H1 (cell line): ENCODE results near the gene LSM11. TPM values are rescaled to one million over a fixed set of nuclear protein-coding genes. Genes with fewer than 3 reads are reported as not detected.

Source experiments
- CTCF ChIA-PET: fragments of 300-600 bp; sonication (Branson Sonifier 250); formaldehyde crosslinking; loops from one replicate; lab custom pipeline; 2021; ENCODE audit not compliant: partially characterized antibody; lab: Charles Lee
- POLR2A ChIA-PET: fragments of 300-600 bp; sonication (Branson Sonifier 250); formaldehyde crosslinking; loops from one replicate; lab custom pipeline; 2021; ENCODE audit warnings: inconsistent platforms; ENCODE audit not compliant: partially characterized antibody; lab: Charles Lee
- DNase-seq, 2 experiments: peaks; one replicate each; pipeline versions ENCODE4 v3.0.0 to v3.0.0-alpha.2; 2010 to 2022; ENCODE audit warnings: low spot score in 2 of 2, low read depth in 1 of 2, mixed read lengths in 1 of 2
- FAIRE-seq: peaks from 2 replicates; lab custom pipeline; 2011; peaks lifted over from hg19 to GRCh38; lab: Jason Lieb, UNC
- H2AFZ ChIP-seq: 2 replicates; pipeline ENCODE4 v1.8.1; 2012; ENCODE audit warnings: low read length, inconsistent platforms
- H2AK5ac ChIP-seq: 2 replicates; pipeline ENCODE4 v1.6.1; 2013; ENCODE audit warnings: low read depth, low read length
- H2BK120ac ChIP-seq: replicated peaks from 2 replicates; pipeline ENCODE3; 2013; ENCODE audit warnings: low read depth, low read length, inconsistent platforms
- H2BK12ac ChIP-seq: 2 replicates; pipeline ENCODE4 v1.6.1; 2013; ENCODE audit warnings: low read depth, low read length
- H2BK15ac ChIP-seq: 2 replicates; pipeline ENCODE4 v1.6.1; 2013; ENCODE audit warnings: low read length
- H2BK20ac ChIP-seq: 2 replicates; pipeline ENCODE4 v1.6.1; 2013; ENCODE audit warnings: low read length
- H2BK5ac ChIP-seq: 2 replicates; pipeline ENCODE4 v1.6.1; 2013; ENCODE audit warnings: low read depth, low read length
- H3K14ac ChIP-seq: 2 replicates; pipeline ENCODE4 v1.6.1; 2013; ENCODE audit warnings: inconsistent platforms; ENCODE audit not compliant: insufficient read length
- H3K18ac ChIP-seq: 2 replicates; pipeline ENCODE4 v1.6.1; 2013; ENCODE audit warnings: low read length; ENCODE audit errors: extremely low read depth
- H3K23ac ChIP-seq: 2 replicates; pipeline ENCODE4 v1.6.1; 2013; ENCODE audit warnings: inconsistent platforms; ENCODE audit not compliant: insufficient read length
- H3K23me2 ChIP-seq: 2 replicates; pipeline ENCODE4 v1.6.1; 2013; ENCODE audit warnings: low read depth, low read length
- H3K27ac ChIP-seq: 2 replicates; pipeline ENCODE4 v1.6.1; 2011; ENCODE audit warnings: low read depth, low read length, inconsistent platforms
- H3K27me3 ChIP-seq, 4 experiments: replicated peaks in 1 of 4; 1 replicate in 1 of 4; 2 replicates in 3 of 4; pipeline versions ENCODE4 v1.6.1 to v1.8.1; 2011 to 2013; ENCODE audit warnings: low read length in 3 of 4, mild to moderate bottlenecking in 3 of 4, inconsistent platforms in 2 of 4, mixed read lengths in 2 of 4, moderate library complexity in 1 of 4; ENCODE audit not compliant: control insufficient read depth in 3 of 4, insufficient read depth in 3 of 4; ENCODE audit errors: extremely low read depth in 1 of 4
- H3K36me3 ChIP-seq, 4 experiments: 2 replicates each; pipeline versions ENCODE4 v1.6.1 to v1.8.1; 2011 to 2013; ENCODE audit warnings: mild to moderate bottlenecking in 4 of 4, low read length in 3 of 4, moderate library complexity in 2 of 4, control low read depth in 1 of 4, inconsistent platforms in 1 of 4; ENCODE audit not compliant: insufficient read depth in 4 of 4, control insufficient read depth in 2 of 4
- H3K4ac ChIP-seq: replicated peaks from 2 replicates; pipeline ENCODE3; 2013; ENCODE audit warnings: low read length, low read depth, mixed read lengths, inconsistent platforms; ENCODE audit not compliant: insufficient read length
- H3K4me1 ChIP-seq, 4 experiments: replicated peaks in 1 of 4; 1 replicate in 1 of 4; 2 replicates in 3 of 4; pipeline versions ENCODE4 v1.6.1 to v1.8.1; 2011 to 2013; ENCODE audit warnings: low read length in 3 of 4, inconsistent platforms in 2 of 4, mixed read lengths in 1 of 4; ENCODE audit not compliant: insufficient read depth in 4 of 4, control insufficient read depth in 3 of 4
- H3K4me2 ChIP-seq, 2 experiments: 2 replicates each; pipeline versions ENCODE4 v1.6.1 to v1.8.1; 2011 to 2013; ENCODE audit warnings: low read depth in 2 of 2, low read length in 2 of 2, control low read depth in 1 of 2, inconsistent platforms in 1 of 2, mild to moderate bottlenecking in 1 of 2; ENCODE audit not compliant: insufficient read depth in 1 of 2
- H3K4me3 ChIP-seq, 4 experiments: fragments of 200-600, 300-600 bp in 1 of 4; sonication (generic), shearing (Covaris generic), sonication (Bioruptor Twin) in 1 of 4; 2 replicates each; pipeline versions ENCODE4 v1.5.1 to v1.8.1; 2011 to 2016; ENCODE audit warnings: low read length in 4 of 4, low read depth in 3 of 4, control low read depth in 2 of 4, inconsistent platforms in 2 of 4, mild to moderate bottlenecking in 2 of 4, mixed read lengths in 1 of 4, moderate library complexity in 1 of 4; ENCODE audit not compliant: insufficient read depth in 2 of 4; ENCODE audit errors: extremely low read depth in 1 of 4
- H3K56ac ChIP-seq: replicated peaks from 2 replicates; pipeline ENCODE3; 2013; ENCODE audit warnings: low read depth, mild to moderate bottlenecking, mixed read lengths, low read length, inconsistent platforms; ENCODE audit not compliant: insufficient read length
- H3K79me1 ChIP-seq: 2 replicates; pipeline ENCODE4 v1.6.1; 2013; ENCODE audit warnings: low read depth, low read length, control low read depth
- H3K79me2 ChIP-seq, 2 experiments: 2 replicates each; pipeline versions ENCODE4 v1.6.1 to v1.8.1; 2012 to 2013; ENCODE audit warnings: low read length in 2 of 2, mild to moderate bottlenecking in 2 of 2, inconsistent platforms in 1 of 2; ENCODE audit not compliant: insufficient read depth in 2 of 2, control insufficient read depth in 1 of 2
- H3K9ac ChIP-seq, 4 experiments: replicated peaks in 1 of 4; 1 replicate in 1 of 4; 2 replicates in 3 of 4; pipeline versions ENCODE4 v1.6.1 to v1.8.1; 2011 to 2013; ENCODE audit warnings: low read depth in 3 of 4, low read length in 3 of 4, control low read depth in 2 of 4, mild to moderate bottlenecking in 2 of 4, moderate library complexity in 2 of 4, inconsistent platforms in 1 of 4; ENCODE audit errors: extremely low read depth in 1 of 4
- H3K9me3 ChIP-seq, 2 experiments: 2 replicates each; pipeline versions ENCODE4 v1.6.1 to v1.8.1; 2012 to 2013; ENCODE audit warnings: mild to moderate bottlenecking in 2 of 2, moderate library complexity in 2 of 2, control low read depth in 1 of 2, inconsistent platforms in 1 of 2, low read depth in 1 of 2, low read length in 1 of 2, mixed read lengths in 1 of 2; ENCODE audit not compliant: insufficient read depth in 2 of 2
- H4K20me1 ChIP-seq, 2 experiments: replicated peaks in 1 of 2; 2 replicates each; pipeline versions ENCODE3 to v1.8.1; 2011 to 2013; ENCODE audit warnings: inconsistent platforms in 2 of 2, low read length in 2 of 2, mild to moderate bottlenecking in 1 of 2; ENCODE audit not compliant: insufficient read depth in 2 of 2, control insufficient read depth in 1 of 2
- H4K5ac ChIP-seq: 2 replicates; pipeline ENCODE4 v1.6.1; 2013; ENCODE audit warnings: low read length, low read depth, mixed read lengths, inconsistent platforms; ENCODE audit not compliant: insufficient read length
- H4K8ac ChIP-seq: 2 replicates; pipeline ENCODE4 v1.8.0; 2013; ENCODE audit warnings: mild to moderate bottlenecking, moderate library complexity, low read length, inconsistent platforms; ENCODE audit not compliant: insufficient read depth; ENCODE audit errors: extremely low read depth
- H4K91ac ChIP-seq: replicated peaks from 2 replicates; pipeline ENCODE3; 2013; ENCODE audit warnings: low read length, mixed read lengths, inconsistent platforms; ENCODE audit not compliant: insufficient read length
- ATF3 ChIP-seq: IDR thresholded peaks from 2 replicates; pipeline ENCODE4 v1.6.1; 2011; ENCODE audit warnings: low read depth, mild to moderate bottlenecking, low read length; ENCODE audit not compliant: insufficient read depth
- CHD1 ChIP-seq: IDR thresholded peaks from 2 replicates; pipeline ENCODE4 v1.6.1; 2012; ENCODE audit warnings: low read depth, low read length, improper control_type of control experiment
- CTBP2 ChIP-seq: IDR thresholded peaks from 2 replicates; pipeline ENCODE4 v1.7.0; 2011; ENCODE audit warnings: borderline replicate concordance, mild to moderate bottlenecking, moderate library complexity, mixed read lengths, low read length; ENCODE audit not compliant: insufficient read depth, insufficient read length
- EGR1 ChIP-seq: IDR thresholded peaks from 2 replicates; pipeline ENCODE4 v1.6.1; 2011; ENCODE audit warnings: low read depth, low read length, borderline replicate concordance
- EP300 ChIP-seq, 2 experiments: IDR thresholded peaks; 1 replicate in 1 of 2; 2 replicates in 1 of 2; pipeline ENCODE4 v1.6.1; 2011 to 2012; ENCODE audit warnings: low read depth in 2 of 2, low read length in 2 of 2, mild to moderate bottlenecking in 2 of 2, borderline replicate concordance in 1 of 2, inconsistent platforms in 1 of 2, moderate library complexity in 1 of 2
- EZH2 ChIP-seq: fragments of 200-600 bp; sonication (generic); IDR thresholded peaks from 2 replicates; pipeline ENCODE4 v1.7.1; 2012; ENCODE audit warnings: low read depth, mild to moderate bottlenecking, moderate library complexity, low read length, inconsistent platforms; ENCODE audit not compliant: severe bottlenecking
- GABPA ChIP-seq: IDR thresholded peaks from 2 replicates; pipeline ENCODE4 v1.6.1; 2011; ENCODE audit warnings: mild to moderate bottlenecking, low read length, moderate library complexity, borderline replicate concordance; ENCODE audit not compliant: insufficient read depth
- RBBP5 ChIP-seq: IDR thresholded peaks from 2 replicates; pipeline ENCODE4 v1.7.1; 2012; ENCODE audit warnings: low read depth, mild to moderate bottlenecking, inconsistent platforms, low read length, moderate library complexity, borderline replicate concordance
- SIX5 ChIP-seq: IDR thresholded peaks from 2 replicates; pipeline ENCODE4 v1.6.1; 2011; ENCODE audit warnings: mild to moderate bottlenecking, low read depth, low read length
- SP1 ChIP-seq: IDR thresholded peaks from 2 replicates; pipeline ENCODE4 v1.6.1; 2011; ENCODE audit warnings: low read depth, low read length
- TEAD4 ChIP-seq: IDR thresholded peaks from 2 replicates; pipeline ENCODE4 v1.6.1; 2012; ENCODE audit warnings: low read depth, low read length, inconsistent platforms, mixed read lengths
- YY1 ChIP-seq: IDR thresholded peaks from 2 replicates; pipeline ENCODE4 v1.6.1; 2011; ENCODE audit warnings: low read depth, mild to moderate bottlenecking, low read length
- WGBS, 2 experiments: shearing (Covaris generic) in 1 of 2; methylation state at CpG; one replicate each; pipeline versions ENCODE4 v1.1.6 to v1.1.7; 2013 to 2015; ENCODE audit warnings: low lambda C conversion rate in 2 of 2, mixed read lengths in 2 of 2, inconsistent platforms in 1 of 2, low coverage in 1 of 2, missing lambda C conversion rate in 1 of 2; ENCODE audit not compliant: insufficient replicate concordance in 2 of 2, insufficient coverage in 1 of 2, insufficient read length in 1 of 2; ENCODE audit errors: extremely low coverage in 1 of 2, missing lambda C conversion rate in 1 of 2; 5-methylcytosine and 5-hydroxymethylcytosine counted together
- polyA plus RNA-seq, 7 experiments: library from polyadenylated mRNA; depleted of rRNA in 3 of 7; stranded (reverse) in 5 of 7; unstranded in 2 of 7; fragments of >200 nt in 5 of 7; fragments of 200-250 nt in 2 of 7; gene quantifications; 1 replicate in 5 of 7; 2 replicates in 1 of 7; 4 replicates in 1 of 7; pipeline versions ENCODE4 v1.2.1 to v1.2.3, GENCODE V29; 2011 to 2013; ENCODE audit warnings: missing spikeins in 2 of 7, mixed read lengths in 2 of 7
- total RNA-seq: library from RNA; stranded (reverse); fragmentation: NEBNext Ultra II Directional; extraction: Animal tissue kit (Norgen Biotek cat#: 25700); gene quantifications from 2 replicates; pipeline ENCODE4 v1.2.1, GENCODE V29; 2021

LSM11 gene
- total and polyA plus RNA-seq, 2 of the 8 experiments (the other 6 are each of a cell fraction or from before 2014, with no cell fraction given), result 1.8 to 3.9 TPM

- FAIRE-seq (no peak), DNase-seq (no peak)
- H3K9me3 ChIP-seq, result no peaks in the 10 kb centered on the region
- H3K4me3 ChIP-seq, result no peak overlapping the region
- H2BK12ac ChIP-seq, result no peak overlapping the region
- ChIA-PET POLR2A (interaction anchor here (1.5 kb wide), 1 partner anchor 8 kb away, joined by 3 read pairs; no protein-coding TSS in a partner anchor), CTCF (interaction anchor here (1.7 kb wide), 1 partner anchor 13 kb away, joined by 5 read pairs; no protein-coding TSS in a partner anchor)
- H3K36me3 ChIP-seq, result peaks cover 3 to 26% (median 9%) of the 10 kb centered on the region in 4 experiments
- WGBS, 2 experiments, result 89% methylated on average over 1 of the region's 1 CpG; no CpG with 5 or more reads in 1 of the 2 experiments
- H3K79me2 ChIP-seq, result no peaks in the 10 kb centered on the region
- no peak overlapping the region for H2AK5ac ChIP-seq
- no peak overlapping the region for H3K18ac ChIP-seq
- H3K23ac ChIP-seq, result no peak overlapping the region
- H3K9ac ChIP-seq, result no peak overlapping the region
- no peak overlapping the region for H4K5ac ChIP-seq
- H4K20me1 ChIP-seq, result no peaks in the 10 kb centered on the region
- H3K23me2 ChIP-seq, result no peaks in the 10 kb centered on the region
- no peak overlapping the region for H3K27ac ChIP-seq
- H3K56ac ChIP-seq, result no peak overlapping the region
- no peaks in the 10 kb centered on the region for H3K4me1 ChIP-seq
- H2BK20ac ChIP-seq, result no peak overlapping the region
- no peak overlapping the region for H4K8ac ChIP-seq
- H3K4me2 ChIP-seq, result no peak overlapping the region
- no peak overlapping the region for H2BK5ac ChIP-seq
- H3K27me3 ChIP-seq, result no peaks in the 10 kb centered on the region
- no peak overlapping the region for H3K4ac ChIP-seq
- no peak overlapping the region for H2BK15ac ChIP-seq
- H3K79me1 ChIP-seq, result no peaks in the 10 kb centered on the region
- TF ChIP-seq EZH2 (no peak), TEAD4 (no peak), SIX5 (no peak), CTBP2 (no peak), ATF3 (no peak), CHD1 (no peak), RBBP5 (no peak), SP1 (no peak), GABPA (no peak), EGR1 (no peak), EP300 (IDR thresholded peaks at IDR 0.05; ENCODE audit: borderline replicate concordance in 1 of 2, low read depth in 2 of 2, low read length in 2 of 2) (no peak), YY1 (no peak)
- H2BK120ac ChIP-seq, result no peak overlapping the region
- no peak overlapping the region for H4K91ac ChIP-seq
- no peak overlapping the region for H3K14ac ChIP-seq
- H2AFZ ChIP-seq, result no peak overlapping the region
Observed at GRCh38 chr5:157800137-157800536, 56.6 kb downstream of the LSM11 start.
